ENCODE results near the gene RAB3A.

RAB3A gene

DNA sequence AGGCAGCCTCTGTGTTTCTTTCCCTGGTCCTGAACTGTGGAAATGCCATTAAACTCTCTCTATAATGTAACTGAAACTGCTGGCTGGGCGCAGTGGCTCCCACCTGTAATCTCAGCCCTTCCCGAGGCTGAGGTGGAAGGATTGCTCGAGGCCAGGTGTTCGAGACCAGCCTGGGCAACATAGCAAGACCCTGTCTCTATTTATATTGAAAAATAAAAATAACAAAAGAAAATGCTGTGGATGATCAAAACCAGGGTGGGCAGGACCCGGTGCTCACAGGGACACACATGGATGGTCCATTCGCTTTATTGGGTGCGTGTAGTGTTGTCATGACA, 7.4 kb downstream of the RAB3A start:
- POLR2A ChIA-PET: no interaction called here
- TF ChIP-seq, protein P1, sequence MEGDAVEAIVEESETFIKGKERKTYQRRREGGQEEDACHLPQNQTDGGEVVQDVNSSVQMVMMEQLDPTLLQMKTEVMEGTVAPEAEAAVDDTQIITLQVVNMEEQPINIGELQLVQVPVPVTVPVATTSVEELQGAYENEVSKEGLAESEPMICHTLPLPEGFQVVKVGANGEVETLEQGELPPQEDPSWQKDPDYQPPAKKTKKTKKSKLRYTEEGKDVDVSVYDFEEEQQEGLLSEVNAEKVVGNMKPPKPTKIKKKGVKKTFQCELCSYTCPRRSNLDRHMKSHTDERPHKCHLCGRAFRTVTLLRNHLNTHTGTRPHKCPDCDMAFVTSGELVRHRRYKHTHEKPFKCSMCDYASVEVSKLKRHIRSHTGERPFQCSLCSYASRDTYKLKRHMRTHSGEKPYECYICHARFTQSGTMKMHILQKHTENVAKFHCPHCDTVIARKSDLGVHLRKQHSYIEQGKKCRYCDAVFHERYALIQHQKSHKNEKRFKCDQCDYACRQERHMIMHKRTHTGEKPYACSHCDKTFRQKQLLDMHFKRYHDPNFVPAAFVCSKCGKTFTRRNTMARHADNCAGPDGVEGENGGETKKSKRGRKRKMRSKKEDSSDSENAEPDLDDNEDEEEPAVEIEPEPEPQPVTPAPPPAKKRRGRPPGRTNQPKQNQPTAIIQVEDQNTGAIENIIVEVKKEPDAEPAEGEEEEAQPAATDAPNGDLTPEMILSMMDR (IDR thresholded peaks at IDR 0.05; ENCODE audit: control extremely low read depth, extremely low read depth, low read depth, missing control alignments): no peak
- CTCF ChIA-PET: interaction anchor here (1.0 to 3.0 kb wide), 4 partner anchors 12 to 132 kb away, joined by 3 to 12 read pairs (median 8); no protein-coding TSS in a partner anchor
- no peak for DNase-seq (ENCODE audit: extremely low spot score)

DNA sequence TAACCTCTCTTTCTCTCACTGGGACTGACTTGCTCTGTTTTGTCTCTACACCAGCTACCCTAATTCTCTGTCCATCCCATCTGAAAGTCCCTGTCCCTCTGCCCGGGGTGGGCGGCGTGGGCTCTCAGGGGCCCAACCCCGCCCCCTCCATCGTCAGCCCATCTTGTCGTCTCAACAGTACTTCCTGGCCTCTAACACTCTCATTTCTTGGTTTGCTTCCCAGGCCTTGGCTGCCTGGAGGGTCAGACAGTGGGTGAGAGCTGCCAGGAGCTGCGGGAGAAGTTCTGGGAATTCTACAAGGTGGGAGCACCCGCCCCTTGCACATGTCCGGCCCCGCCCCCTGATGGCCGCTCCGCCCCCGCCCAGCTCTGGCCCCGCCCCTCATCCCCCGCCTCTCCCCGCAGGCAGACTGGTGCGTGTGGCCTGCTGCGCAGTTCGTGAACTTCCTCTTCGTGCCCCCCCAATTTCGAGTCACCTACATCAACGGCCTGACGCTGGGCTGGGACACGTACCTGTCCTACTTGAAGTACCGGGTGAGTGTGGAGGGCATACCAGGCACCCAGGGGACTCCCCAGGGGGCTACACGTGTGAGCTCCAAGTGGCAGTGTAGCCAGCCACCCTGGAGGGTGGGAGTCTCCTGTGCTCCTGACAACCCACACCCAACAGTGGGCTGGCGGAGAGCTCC, 9.1 kb downstream of the RAB3A start:
- DNase-seq (ENCODE audit: extremely low spot score): peak; percentile 58
- POLR2A ChIA-PET: interaction anchor here (0.9 kb wide), 1 partner anchor 87 kb away, joined by 3 read pairs; the partner anchor contains the start of gene JUND
- CTCF ChIA-PET: interaction anchor here (1.1 to 3.0 kb wide), 8 partner anchors 10 to 134 kb away, joined by 3 to 12 read pairs (median 4); partner anchors contain the start of gene RAB3A
- TF ChIP-seq, protein P1 (IDR thresholded peaks at IDR 0.05; ENCODE audit: control extremely low read depth, extremely low read depth, low read depth, missing control alignments): no peak

DNA sequence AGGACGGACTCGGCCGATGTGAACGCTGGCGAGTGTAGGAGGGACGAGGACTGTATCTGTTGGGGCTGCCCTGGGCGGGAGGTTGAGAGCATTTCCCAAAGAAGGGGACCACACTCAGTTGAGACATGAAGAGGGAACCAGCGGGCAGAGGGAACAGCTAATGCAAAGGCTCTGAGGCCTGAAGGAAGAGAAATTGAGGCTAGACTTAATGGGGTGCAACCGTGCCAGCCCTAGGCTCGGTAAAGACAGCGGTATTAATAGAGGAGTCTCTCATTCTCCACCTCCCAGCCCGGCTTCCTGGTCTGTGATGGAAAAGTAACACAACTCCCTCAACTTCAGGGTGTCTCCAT, 9.7 kb downstream of the RAB3A start:
- TF ChIP-seq, protein P1 (IDR thresholded peaks at IDR 0.05; ENCODE audit: control extremely low read depth, extremely low read depth, low read depth, missing control alignments): no peak

DNA sequence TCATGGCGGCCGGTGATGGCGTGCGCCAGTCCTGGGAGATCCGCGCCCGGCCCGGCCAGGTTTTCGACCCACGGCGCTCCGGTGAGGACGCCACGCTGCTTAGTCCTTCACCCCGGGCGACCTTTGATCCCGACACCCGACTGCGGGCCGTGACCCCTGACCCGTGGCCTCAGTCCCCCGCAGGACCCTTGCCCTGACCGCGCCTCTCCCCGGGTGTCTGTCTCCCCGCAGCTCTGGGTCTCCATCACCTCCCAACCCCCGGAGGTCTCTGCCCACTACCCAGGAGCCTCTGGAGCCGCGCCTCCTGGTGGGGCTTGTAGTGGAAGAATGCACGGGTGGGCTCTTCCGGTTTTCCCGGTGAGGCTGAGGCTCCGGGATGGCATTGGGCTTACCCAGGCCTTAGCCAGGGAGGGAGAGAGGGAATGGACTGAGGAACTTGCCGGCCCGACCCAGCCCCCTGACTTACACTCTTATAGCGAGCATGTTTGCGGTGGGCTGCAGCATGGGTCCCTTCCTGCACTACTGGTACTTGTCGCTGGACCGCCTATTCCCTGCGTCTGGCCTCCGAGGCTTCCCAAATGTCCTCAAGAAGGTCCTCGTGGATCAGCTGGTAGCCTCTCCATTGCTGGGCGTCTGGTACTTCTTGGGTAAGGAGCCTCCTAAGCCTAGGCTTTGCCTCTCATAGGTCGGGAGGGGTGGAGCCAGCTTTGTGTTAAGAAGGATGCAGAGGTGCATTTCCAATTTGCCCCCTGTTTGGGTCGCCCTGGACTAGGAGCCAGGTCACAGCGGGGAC, 10.3 kb downstream of the RAB3A start:
- ChIA-PET CTCF (interaction anchor here (0.6 to 3.2 kb wide), 15 partner anchors 10 to 122 kb away, joined by 3 to 36 read pairs (median 5); partner anchors contain the start of gene RAB3A), POLR2A (interaction anchor here (0.7 to 3.3 kb wide), 7 partner anchors 10 to 111 kb away, joined by 3 to 26 read pairs (median 4); partner anchors contain the start of genes JUND and RAB3A)
- TF ChIP-seq, protein P1 (IDR thresholded peaks at IDR 0.05; ENCODE audit: control extremely low read depth, extremely low read depth, low read depth, missing control alignments): no peak
- no peak for DNase-seq (ENCODE audit: extremely low spot score)

More for the DNA sequence above, 9.7 kb downstream of the RAB3A start:
- DNase-seq (ENCODE audit: extremely low spot score): no peak
- ChIA-PET CTCF (interaction anchor here (1.1 to 3.0 kb wide), 6 partner anchors 11 to 85 kb away, joined by 3 to 12 read pairs (median 4); no protein-coding TSS in a partner anchor), POLR2A (interaction anchor here (0.9 kb wide), 1 partner anchor 87 kb away, joined by 3 read pairs; the partner anchor contains the start of gene JUND)

DNA sequence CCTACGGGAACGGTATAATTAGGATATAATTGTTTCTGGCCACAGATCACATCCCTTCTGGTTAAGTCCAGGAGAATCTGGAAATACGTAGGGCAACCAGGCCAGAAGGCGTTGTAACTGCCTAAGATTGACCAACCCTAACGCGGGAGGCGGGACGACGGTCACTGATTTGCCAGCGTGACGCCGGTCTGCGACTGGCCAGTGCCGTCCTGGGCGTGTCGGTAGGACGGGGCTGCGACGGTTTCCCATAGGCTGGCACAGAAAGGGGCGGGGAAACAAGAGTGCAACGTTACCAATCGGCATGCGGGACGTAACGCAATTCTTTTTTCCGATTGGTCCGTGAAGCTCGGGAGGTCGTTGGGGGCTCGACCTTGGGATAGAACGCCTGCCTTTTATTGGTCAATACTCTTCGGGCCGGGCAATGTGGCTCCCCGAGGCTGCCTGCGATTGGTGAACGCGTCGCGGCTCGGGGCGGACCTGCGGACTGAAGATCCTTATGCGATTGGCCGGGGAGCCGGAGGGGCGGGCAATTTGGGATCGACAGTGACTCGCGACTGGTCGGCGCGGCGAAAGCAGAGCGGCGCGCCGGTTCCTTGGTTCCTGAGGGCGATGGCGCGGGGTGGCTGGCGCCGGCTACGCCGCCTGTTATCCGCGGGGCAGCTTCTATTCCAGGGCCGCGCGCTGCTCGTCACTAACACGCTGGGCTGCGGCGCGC, 11.0 kb downstream of the RAB3A start, which contains the start of gene MPV17L2:
MPV17L2 (plus strand) TSS at position 546 of the 715 bp plus-strand sequence; CDS start at position 610, 64 bp downstream.
- ChIA-PET CTCF (interaction anchor here (0.6 to 3.2 kb wide), 17 partner anchors 10 to 136 kb away, joined by 3 to 36 read pairs (median 4); partner anchors contain the start of genes LSM4 and RAB3A), POLR2A (interaction anchor here (0.7 to 3.3 kb wide), 8 partner anchors 11 to 112 kb away, joined by 3 to 26 read pairs (median 4); partner anchors contain the start of genes JUND and RAB3A)
- TF ChIP-seq, protein P1 (IDR thresholded peaks at IDR 0.05; ENCODE audit: control extremely low read depth, extremely low read depth, low read depth, missing control alignments): no peak
- peak; percentile 95 for DNase-seq (ENCODE audit: extremely low spot score)
